Measurements from ENCODE around the gene TANGO2.

Gene TANGO2

DNA sequence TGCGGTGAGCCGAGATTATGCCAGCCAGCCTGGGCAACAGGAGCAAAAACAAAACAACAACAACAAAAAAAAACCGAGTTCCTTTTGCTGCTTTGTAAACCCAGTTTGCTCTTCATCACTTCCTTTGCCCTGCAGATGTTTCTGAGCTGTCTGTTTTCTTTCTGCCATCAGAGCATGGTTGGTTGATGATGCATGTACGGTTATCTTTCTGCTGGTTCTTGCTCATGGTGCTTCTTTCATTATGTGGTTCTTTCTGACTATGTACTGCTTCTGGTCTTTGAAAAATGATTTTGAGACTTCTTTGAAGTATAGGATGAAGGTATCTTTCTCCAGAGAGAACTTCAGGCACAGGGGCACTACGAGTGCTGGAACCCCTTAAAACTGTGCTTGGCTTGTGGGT, 13.2 kb downstream of the TANGO2 start:
- H3K4me3 ChIP-seq (ENCODE audit: low read depth, low read length) = no peak overlapping the region
- DNase-seq (ENCODE audit: low read depth) = no peak

DNA sequence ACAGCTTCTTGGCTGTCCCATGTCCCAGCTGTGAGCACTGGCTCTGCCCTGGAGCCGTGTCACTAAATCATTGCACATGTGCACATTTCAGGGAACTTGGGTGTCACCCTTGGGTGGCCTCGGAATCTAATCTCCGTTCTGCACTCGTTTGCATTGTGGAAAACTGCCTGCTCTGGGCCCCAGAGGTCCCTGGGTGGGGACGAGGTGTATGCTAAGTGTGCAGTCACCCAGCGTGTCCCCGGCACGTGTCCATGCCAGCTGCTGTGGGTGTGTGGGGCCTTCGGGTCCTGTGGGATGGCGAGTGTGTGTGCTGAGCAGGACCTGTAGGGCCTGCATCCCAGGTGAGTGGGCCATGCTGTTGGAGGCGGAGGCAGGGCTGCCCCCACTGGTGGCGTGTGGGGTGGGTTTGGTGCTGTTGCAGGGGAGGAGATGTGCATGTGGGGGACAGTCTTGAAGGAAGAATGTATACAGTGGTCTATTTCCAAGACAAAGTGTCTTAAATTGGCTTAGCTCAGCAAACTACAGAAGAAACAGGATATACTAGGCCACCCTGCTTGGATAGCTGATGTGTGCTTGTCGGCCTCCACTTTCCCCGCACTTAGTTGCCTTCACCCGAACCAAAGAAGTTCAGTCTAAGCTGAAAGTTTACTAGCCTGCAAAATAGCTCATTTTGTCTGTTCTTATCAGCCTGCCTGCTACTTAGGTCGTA, 14.6 kb downstream of the TANGO2 start:
- no peak overlapping the region for H3K4me3 ChIP-seq (ENCODE audit: low read depth, low read length)
- DNase-seq (ENCODE audit: low read depth) = no peak

DNA sequence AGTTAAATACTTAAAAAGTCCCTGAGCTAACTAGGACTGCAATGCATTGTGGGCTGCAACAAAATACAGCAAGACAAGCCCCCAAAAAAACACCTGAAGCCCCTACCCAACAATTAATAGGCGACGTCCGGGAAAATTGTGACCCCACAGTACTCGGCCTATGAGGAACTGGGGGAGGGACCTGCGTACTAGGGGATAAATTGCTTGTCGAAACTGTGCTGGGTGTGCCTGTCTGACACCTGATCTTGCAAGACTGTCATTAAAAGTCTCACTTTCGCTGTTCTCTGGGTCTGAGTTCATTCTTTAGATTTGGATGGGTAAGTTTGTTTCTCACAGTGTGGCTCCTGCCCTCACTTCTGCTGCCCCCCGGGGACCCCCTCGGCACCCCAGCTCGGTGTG, 15.2 kb downstream of the TANGO2 start:
- DNase-seq (ENCODE audit: low read depth) = no peak
- H3K4me3 ChIP-seq (ENCODE audit: low read depth, low read length) = no peak overlapping the region

DNA sequence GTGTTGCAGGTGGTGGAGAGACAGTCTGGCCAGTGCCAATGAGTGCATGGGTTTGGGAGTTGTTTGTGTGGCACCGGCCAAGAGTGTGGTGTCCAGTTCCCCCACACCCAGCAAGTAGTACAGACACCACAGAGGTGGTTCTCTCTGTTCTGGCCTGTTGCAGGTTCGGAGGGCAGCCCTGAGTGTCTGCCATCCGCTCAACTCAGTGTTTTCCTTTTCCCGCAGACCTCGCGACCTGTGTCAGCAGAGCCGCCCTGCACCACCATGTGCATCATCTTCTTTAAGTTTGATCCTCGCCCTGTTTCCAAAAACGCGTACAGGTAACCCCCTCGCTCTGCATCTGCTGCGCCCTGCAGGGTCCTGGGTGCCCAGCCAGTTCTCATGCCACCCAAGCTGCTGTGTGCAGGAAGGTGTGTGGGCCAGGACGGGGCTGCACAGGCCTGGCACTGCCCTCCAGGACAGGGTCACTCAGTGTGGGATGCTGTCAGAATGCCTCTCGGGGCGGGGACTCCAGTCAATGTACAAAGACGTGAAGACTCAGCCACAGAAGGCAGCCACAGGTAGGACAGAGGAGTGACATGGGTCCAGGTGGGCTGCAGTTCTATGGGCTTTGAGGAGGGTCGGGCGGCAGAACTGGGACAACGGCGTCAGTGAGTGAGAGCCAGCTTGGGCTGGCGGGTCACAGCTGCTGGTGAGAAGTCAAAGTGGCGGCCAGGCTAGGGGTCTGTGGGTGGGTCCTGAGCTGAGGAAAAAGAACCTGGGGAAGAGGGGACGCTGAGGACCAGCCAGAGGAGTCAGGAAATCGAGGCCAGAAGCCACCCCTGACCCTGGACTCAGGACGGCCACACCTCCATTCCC, 15.9 kb downstream of the TANGO2 start:
- no peak for DNase-seq (ENCODE audit: low read depth)
- no peak overlapping the region for H3K4me3 ChIP-seq (ENCODE audit: low read depth, low read length)

DNA sequence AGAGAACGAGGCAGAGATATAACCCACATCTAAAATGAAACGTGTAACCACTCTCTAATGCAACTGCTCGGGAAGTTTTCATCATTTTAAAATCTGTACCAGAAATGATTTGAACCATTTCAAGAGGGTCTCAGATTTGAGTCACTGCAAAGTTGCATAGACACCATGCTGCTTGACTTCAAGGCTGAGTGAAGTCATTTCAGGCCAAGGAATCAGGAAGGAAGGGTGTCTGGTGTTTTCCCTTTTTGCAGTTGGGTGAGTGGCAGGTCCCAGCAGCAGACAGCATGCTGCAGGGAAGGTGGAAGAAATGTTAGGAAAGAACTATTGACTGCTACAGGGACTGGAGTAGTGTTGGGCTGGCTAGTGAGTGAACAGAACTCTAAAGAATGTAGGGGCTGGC, 16.5 kb downstream of the TANGO2 start:
- DNase-seq (ENCODE audit: low read depth) = no peak
- H3K4me3 ChIP-seq (ENCODE audit: low read depth, low read length) = no peak overlapping the region

DNA sequence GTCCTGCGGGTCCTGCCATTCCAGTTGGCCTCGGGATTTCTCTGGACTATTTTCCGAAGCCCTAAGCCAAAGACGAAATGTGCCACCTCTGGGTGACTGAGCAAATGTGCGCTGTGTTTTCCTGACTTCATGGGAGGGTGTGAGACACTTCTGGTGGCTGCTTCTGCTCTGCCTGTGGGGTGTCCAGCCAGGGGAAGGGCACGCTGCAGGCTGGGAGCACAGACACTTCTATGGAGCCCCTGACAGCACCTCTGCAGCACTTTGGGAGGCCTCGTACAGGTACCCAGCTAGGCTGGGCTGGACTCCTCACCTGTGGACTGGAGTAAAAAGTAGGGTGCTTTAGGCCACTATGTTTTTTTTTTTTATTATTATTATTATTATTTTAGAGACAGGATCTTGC, 17.7 kb downstream of the TANGO2 start:
- no peak overlapping the region for H3K4me3 ChIP-seq (ENCODE audit: low read depth, low read length)
- no peak for DNase-seq (ENCODE audit: low read depth)

DNA sequence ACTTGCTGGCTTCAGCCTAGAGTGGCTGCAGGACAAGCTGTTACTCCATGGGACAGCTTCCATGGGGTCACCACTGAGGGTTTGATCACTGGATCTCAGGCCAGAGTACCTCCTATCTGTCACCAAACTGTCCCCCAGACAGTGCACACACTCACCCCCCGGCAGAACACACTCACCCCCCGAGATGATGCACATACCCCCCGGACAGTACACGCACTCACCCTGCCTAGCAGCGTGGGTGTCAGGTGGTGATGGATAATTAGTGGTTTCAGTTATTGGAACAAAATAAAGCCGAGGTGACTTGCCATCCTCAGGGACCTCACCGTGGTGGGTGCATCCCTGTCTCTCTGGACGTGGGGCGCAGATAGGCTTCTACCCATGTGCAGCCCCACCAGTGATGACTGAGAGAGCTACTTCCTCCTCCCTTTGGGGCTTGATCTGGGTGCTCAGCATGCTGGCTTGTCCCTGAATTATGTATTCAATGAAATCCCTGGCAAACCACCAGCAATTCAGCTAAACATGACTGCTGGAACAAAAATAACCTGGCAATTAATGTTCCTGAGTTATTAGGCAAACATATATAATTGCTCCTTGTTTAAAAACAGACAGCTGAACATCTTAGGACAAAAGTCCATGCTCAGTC, 18.9 kb downstream of the TANGO2 start:
- DNase-seq (ENCODE audit: low read depth) = no peak
- H3K4me3 ChIP-seq (ENCODE audit: low read depth, low read length) = no peak overlapping the region

DNA sequence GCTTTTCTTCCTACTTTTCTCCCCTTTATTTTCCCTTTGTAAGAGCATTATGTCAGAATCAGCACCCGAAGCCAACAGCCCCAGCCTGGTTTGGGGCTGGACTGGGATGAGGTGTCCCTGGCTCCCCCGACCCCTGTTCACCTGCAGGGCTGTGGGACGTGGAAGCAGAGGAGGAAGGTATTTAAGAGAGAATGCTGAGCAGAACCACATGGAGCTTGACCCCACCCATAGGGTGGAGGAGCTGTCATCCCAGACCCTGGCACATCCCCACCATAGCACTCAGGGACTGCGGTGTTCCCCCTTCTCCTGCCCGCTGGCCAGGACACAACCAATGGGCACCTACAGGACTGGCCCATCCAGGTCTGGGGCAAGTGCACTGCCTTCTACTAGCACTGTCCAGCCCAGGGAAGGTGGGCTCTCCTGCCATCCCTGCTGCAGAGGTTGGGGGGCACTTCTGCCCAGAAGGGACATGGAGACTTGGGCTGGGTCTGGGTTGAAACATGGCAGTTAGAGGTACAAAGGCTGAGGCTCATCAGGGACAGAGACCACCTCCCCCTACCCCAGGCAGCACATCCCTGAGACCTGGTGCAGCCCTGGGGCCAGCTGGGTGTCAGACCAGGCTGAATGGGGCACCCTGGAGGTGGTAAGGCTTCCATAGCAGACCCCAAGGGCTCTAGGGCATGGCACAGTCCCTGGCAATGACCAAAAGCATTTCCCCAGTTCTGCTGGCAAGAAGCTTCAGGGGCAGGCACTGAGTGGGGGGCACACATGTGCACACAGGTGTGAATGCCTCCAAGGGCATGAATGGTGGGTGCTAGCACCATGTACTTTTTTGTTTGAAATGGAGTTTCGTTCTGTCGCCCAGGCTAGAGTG, 19.7 kb downstream of the TANGO2 start:
- no peak for DNase-seq (ENCODE audit: low read depth)
- no peak overlapping the region for H3K4me3 ChIP-seq (ENCODE audit: low read depth, low read length)

DNA sequence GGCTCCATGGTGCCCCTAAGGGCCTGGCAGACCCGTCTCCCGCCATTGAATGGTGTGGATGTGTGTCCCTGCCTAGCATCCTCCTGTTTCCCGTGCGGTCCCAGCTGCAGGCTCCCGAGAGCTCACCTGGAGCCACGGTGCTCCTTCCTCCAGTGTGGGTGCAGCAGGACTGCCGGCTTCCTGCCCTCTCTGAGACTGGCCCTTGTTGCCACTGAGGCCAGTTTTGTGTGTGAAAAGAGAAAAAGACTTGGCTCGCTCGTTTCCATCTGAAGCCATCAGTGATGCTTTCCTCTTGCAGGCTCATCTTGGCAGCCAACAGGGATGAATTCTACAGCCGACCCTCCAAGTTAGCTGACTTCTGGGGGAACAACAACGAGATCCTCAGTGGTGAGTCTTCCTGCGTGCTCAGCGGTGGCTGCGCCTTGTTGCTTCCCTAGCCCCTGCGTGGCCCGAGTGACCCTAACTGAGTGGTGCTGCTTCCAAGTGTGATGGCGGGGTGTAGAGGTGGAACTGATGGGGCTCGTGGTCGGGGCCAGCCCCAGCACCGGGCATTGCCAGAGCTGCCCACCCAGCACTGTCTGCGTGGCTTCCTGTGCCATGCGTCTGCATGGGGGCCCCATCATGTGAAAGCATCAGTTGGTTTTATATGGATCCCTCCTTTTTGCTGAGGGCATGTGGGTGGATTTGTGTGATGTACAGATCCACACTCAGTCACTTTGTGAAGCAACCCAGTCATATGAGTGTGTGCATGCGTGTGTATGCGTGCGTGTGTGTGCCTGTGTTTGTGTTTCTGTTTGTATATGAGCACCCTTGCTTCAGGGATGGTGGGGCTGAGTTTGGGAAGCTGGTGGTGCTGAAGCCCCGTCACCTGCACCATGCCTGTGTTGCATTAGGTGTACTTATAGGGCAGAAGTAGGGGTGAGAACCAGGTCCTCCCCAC, 22.4 kb downstream of the TANGO2 start:
- DNase-seq (ENCODE audit: low read depth) = no peak
- H3K4me3 ChIP-seq (ENCODE audit: low read depth, low read length) = no peak overlapping the region

DNA sequence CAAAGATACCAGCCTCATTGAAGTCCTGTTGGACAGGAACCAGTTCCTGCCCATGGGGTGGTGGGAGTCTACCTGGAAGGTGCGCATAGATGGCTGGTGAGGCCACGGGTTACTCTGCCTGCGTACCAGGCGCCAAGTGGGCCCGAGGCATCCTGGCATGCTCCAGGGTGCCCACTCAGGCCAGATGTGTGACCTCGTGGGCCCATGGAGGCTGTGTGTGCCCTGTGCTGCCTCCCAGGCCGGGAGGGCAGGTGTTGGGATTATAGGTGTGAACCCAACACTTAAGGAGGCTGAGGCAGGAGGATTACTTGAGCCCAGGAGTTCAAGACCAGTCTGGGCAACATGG, 23.1 kb downstream of the TANGO2 start:
- H3K4me3 ChIP-seq (ENCODE audit: low read depth, low read length) = no peak overlapping the region
- DNase-seq (ENCODE audit: low read depth) = no peak

DNA sequence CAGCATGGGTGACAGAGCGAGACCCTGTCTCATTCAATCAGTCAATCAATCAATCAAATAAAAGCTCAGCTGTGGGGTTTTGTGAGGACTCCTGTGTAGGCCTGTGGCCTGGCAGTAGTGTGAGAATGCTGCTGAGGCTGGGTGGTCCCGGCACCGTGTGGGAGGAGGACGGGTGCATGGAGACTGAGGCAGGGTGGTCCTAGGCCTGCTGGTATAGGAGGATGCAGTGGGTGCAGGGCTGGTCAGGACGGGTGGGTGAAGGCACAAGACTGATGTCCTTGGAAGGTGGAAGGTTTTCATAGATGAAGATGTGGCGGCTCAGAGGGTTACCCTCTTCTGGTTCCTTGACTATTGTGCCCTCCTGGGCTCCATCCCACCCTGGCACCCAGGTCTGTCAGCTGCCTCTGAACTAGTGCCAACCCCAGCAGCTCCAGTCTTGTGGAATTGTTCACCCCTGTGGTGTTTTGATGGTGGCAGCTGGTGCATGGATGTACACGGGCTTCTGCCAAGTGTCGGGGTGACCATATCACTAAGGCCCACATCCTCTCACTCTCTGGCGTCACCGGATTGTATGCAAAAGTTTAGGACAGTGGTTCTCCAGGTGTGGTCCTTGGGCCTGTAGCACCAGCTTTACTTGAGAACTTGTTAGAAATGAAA, 23.7 kb downstream of the TANGO2 start:
- H3K4me3 ChIP-seq (ENCODE audit: low read depth, low read length) = no peak overlapping the region
- DNase-seq (ENCODE audit: low read depth) = no peak

DNA sequence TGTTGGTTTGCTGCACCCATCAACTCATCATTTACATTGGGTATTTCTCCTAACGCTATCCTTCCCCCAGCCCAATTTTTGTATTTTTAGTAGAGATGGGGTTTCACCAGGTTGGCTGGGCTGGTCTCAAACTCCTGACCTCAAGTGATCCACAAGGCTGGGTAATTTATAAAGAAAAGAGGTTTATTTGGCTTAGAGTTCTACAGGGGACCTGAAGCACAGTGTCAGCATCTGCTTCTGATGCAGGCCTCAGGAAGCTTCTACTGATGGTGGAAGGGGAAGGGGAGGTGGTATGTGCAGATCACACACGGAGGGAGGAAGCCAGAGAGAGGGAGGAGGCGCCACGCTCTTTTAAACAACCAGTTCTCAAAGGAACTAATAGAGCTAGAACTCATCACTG, 25.8 kb downstream of the TANGO2 start:
- no peak for DNase-seq (ENCODE audit: low read depth)
- H3K4me3 ChIP-seq (ENCODE audit: low read depth, low read length) = no peak overlapping the region

DNA sequence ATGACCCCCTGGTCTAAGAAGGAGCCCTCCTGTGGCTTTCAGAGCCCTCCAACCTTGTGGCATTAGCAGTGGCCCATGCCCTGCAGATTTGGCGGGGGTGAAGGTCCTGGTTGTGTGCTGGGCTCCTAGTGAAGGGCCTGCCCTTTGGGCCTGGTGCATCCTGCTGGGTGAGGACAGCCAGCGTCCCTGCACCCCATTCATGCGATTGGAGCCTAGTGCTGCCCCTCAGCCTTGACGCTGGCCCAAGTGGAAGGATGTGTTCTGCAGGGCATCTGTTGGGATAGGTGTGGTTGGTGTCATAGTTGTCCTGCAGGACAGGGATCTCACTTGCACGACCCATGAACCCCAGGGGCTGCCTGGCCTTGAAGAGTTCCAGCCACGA, 31.0 kb downstream of the TANGO2 start:
- no peak overlapping the region for H3K4me3 ChIP-seq (ENCODE audit: low read depth, low read length)
- no peak for DNase-seq (ENCODE audit: low read depth)

DNA sequence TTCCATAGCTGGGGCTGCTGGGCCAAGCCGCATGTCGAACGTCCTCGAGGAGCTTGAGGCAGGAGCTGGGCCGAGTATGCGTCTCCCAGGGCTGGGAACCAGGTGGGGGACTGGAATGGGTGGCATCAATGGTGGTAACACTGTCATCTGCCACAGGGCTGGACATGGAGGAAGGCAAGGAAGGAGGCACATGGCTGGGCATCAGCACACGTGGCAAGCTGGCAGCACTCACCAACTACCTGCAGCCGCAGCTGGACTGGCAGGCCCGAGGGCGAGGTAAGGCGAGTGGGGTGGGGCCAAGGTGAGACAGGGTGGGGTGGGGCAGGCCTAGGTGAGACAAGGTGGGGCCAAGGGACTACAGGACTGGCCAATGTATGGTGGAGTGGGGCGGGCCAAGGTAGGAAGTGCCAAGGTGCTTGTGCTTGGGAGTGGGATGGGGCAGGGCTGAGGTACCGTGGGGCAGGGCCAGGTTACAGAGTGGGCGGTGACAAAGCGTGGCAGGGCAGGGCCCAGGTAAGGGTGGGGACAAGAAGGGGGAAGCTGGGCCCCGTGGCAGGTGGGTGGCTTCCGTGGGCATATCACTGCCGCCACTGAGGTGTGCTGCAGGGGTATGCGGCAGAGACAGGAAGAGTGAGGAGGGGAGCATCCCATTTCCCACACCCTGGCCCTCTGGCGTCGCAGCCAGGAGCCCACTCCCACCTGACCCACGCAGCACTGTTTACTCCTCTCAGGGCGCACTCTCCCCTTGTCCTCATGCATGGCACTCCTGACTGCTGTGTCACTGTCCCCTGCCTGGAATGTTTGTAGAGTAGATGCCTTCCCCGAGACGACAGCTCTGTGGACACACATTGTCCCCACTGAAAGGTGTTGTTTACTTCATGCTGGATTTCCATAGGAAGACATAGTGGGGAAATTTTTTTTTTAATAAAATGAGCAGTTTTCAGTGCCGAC, 31.7 kb downstream of the TANGO2 start:
- no peak overlapping the region for H3K4me3 ChIP-seq (ENCODE audit: low read depth, low read length)
- no peak for DNase-seq (ENCODE audit: low read depth)

DNA sequence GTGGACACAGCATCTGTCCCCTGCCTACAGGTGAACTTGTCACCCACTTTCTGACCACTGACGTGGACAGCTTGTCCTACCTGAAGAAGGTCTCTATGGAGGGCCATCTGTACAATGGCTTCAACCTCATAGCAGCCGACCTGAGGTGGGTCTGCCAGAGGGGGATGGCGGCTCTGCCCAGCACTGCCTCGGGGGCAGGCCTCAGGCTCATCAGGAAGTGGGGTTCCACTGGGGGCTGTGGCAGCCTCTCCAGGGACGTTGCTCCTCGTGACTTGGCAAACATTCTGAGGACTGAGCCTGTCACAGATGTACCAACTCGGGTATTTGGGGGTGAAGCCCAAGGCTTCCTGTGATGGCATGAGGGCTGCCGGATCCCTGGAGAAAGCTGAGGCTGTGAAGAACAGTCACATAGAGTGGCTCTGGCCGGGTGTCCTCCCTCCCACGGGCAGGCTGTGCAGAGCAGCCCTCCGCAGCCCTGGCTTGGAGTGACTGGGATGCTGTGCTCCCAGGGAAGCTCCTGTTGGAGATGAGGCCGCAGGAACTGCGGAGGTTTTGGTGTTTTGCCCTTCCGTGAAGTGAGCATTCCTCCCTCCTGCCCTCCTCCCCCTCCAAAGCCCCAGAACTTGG, 32.6 kb downstream of the TANGO2 start:
- H3K4me3 ChIP-seq (ENCODE audit: low read depth, low read length) = no peak overlapping the region

DNA sequence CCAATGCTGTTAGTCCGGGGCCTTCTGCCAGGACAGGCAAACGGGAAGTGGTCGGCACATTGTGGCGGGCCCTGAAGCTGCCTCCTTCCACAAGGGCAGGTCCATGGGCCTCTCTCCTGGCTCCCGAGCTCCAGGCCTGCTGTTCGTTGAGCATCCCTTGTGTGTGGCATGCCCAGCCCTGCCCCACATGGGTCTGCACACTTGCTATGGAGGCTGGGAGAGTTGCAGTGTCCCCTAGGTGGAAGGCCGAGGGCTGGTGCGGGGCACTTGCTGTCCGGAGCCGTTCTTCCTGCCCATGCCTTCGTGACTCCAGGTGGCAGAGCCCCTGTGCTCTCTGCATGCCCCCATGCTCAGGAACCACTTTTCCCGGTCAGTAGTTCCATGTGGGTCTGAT, 33.1 kb downstream of the TANGO2 start:
- no peak for DNase-seq (ENCODE audit: low read depth)
- H3K4me3 ChIP-seq (ENCODE audit: low read depth, low read length) = no peak overlapping the region

More for the DNA sequence above, 32.6 kb downstream of the TANGO2 start:
- DNase-seq (ENCODE audit: low read depth) = no peak

DNA sequence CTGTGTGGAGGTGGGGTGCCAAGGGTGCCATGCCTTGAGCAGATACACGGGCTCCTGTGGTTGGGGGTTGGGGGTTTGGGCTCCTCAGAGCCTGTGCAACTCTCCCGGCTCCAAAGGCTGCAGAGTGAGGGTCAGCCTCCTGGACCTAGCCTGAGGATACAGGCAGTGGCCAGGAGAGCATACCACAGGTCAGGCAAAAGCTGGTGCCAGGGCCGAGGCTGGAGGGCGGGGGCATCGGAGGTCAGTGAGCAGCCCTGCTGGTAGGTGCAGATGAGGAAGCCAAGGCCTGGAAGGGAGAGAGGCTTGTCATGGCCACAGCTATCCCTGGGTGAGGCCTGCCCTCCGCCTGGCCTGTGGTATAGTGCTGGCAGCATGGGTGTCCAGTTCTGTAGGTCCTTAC, 33.6 kb downstream of the TANGO2 start:
- no peak overlapping the region for H3K4me3 ChIP-seq (ENCODE audit: low read depth, low read length)
- DNase-seq (ENCODE audit: low read depth) = no peak
